Left cardiac atrium (tissue), 4 donors: ENCODE data around the gene AHSA1. TPM values are rescaled to one million over a fixed set of nuclear protein-coding genes. Genes with fewer than 3 reads are reported as not detected.

ENCODE experiments used
- ATAC-seq, 2 donors: fragments of 200-7000 bp; cut with Tn5 transposase; one replicate each; pipeline ENCODE4 v1.9.1; 2020; ENCODE audit warnings: mild to moderate bottlenecking in 2 of 2, moderate library complexity in 2 of 2
- DNase-seq: peaks from one replicate; pipeline ENCODE4 v3.0.0-alpha.2; 2020
- intact Hi-C, 2 donors: fragments of 100-400 bp; cut with DNase I; formaldehyde crosslinking; loops; one replicate each; pipeline versions ENCODE4 v1.14.1 to v1.15.1; 2022 to 2023
- total RNA-seq, 2 donors: library from RNA; stranded (reverse); fragmentation: NEBNext Ultra II Directional; extraction: Animal tissue kit (Norgen Biotek cat#: 25700); gene quantifications; one replicate each; pipeline ENCODE4 v1.2.1, GENCODE V29; 2021
- donor health status: DM: no; HTN: yes; CAD: no.
- donor health status: DM: no; HTN: yes; CAD: no; lungs with severe emphysema.
- donor health status: DM: yes; HTN: yes; CAD: no.
- donor health status: Dilated cardiomyopathy.

The AHSA1 gene
- total RNA-seq, 2 donors from 2014 or later: 109 to 173 TPM

GRCh38 chr14:77469539-77469938, 11.6 kb downstream of the AHSA1 start:
- ATAC-seq: no peak
- intact Hi-C loops: no loop called here
- no peak for DNase-seq

- ATAC-seq (no peak), DNase-seq (no peak)
- intact Hi-C loops: no loop called here
Observed at GRCh38 chr14:77470224-77470870, 12.5 kb downstream of the AHSA1 start.

- no peak for ATAC-seq
- no peak for DNase-seq
- intact Hi-C loops: no loop called here
Observed at GRCh38 chr14:77473921-77474320, 16.0 kb downstream of the AHSA1 start.

GRCh38 chr14:77474479-77475177, 16.7 kb downstream of the AHSA1 start:
- DNase-seq (no peak), ATAC-seq (peak in 1 of 2 donors; percentile 69)
- intact Hi-C loops: no loop called here

GRCh38 chr14:77475432-77476115, 17.7 kb downstream of the AHSA1 start:
- ATAC-seq (no peak), DNase-seq (no peak)
- intact Hi-C loops: no loop called here

GRCh38 chr14:77478029-77478428, 20.1 kb downstream of the AHSA1 start:
- ATAC-seq (no peak), DNase-seq (no peak)
- intact Hi-C loops: no loop called here

GRCh38 chr14:77478796-77479195, 20.9 kb downstream of the AHSA1 start:
- DNase-seq (no peak), ATAC-seq (no peak)
- intact Hi-C loops: no loop called here

- DNase-seq: no peak
- intact Hi-C loops: no loop called here
- no peak for ATAC-seq
Observed at GRCh38 chr14:77482422-77482821, 24.5 kb downstream of the AHSA1 start.

GRCh38 chr14:77485256-77485655, 27.4 kb downstream of the AHSA1 start:
- intact Hi-C loops: no loop called here
- DNase-seq: no peak
- peak in 1 of 2 donors; percentile 44 for ATAC-seq

- intact Hi-C loops: no loop called here
- no peak for DNase-seq
- peak in 1 of 2 donors; percentile 48 for ATAC-seq
Observed at GRCh38 chr14:77485901-77486678, 28.2 kb downstream of the AHSA1 start.

GRCh38 chr14:77488558-77488957, 30.7 kb downstream of the AHSA1 start:
- intact Hi-C loops: no loop called here
- DNase-seq (no peak), ATAC-seq (no peak)

GRCh38 chr14:77489041-77489440, 31.1 kb downstream of the AHSA1 start:
- ATAC-seq (no peak), DNase-seq (no peak)
- intact Hi-C loops: no loop called here

- DNase-seq: no peak
- no peak for ATAC-seq
- intact Hi-C loops: no loop called here
Observed at GRCh38 chr14:77490347-77490986, 32.6 kb downstream of the AHSA1 start.

- no peak for DNase-seq
- ATAC-seq: no peak
- intact Hi-C loops: no loop called here
Observed at GRCh38 chr14:77491056-77491455, 33.2 kb downstream of the AHSA1 start.

GRCh38 chr14:77495334-77495733, 37.4 kb downstream of the AHSA1 start:
- intact Hi-C loops: no loop called here
- ATAC-seq (no peak), DNase-seq (no peak)

- intact Hi-C loops: no loop called here
- ATAC-seq (peak; percentile 81 to 91), DNase-seq (peak; percentile 47)
Observed at GRCh38 chr14:77498120-77498979, 40.5 kb downstream of the AHSA1 start, which contains the start of gene ISM2. Gene ISM2 (minus strand): TSS chr14:77498816. CDS start chr14:77498793, 23 bp downstream.

GRCh38 chr14:77498984-77499527, 41.2 kb downstream of the AHSA1 start:
- DNase-seq: no peak
- intact Hi-C loops: no loop called here

More at GRCh38 chr14:77498984-77499527, 41.2 kb downstream of the AHSA1 start:
- ATAC-seq: peak; percentile 5 to 24
